HG03469 (cell line): ENCODE measurements around the gene ABTB1.
"Not testable (repeated sequence)": the region's sequence is repeated elsewhere in the genome, so short reads cannot be mapped to it uniquely, and the experiment has no call there.

ENCODE experiments used
- ATAC-seq: cut with Tn5 transposase; IDR thresholded peaks from one replicate; pipeline ENCODE4 v1.9.1; 2021; ENCODE audit warnings: mild to moderate bottlenecking, moderate library complexity, moderate number of reproducible peaks; ENCODE audit not compliant: unreplicated experiment

ABTB1 gene

GRCh38 chr3:127647845-127648204 lies 24.9 kb upstream of the ABTB1 start:
- no peak for ATAC-seq

- ATAC-seq: no peak
Observed at GRCh38 chr3:127650236-127650635, 22.5 kb upstream of the ABTB1 start.

GRCh38 chr3:127651516-127652172 lies 21.1 kb upstream of the ABTB1 start:
- ATAC-seq: no peak

- ATAC-seq: no peak
Observed at GRCh38 chr3:127652246-127652995, 20.3 kb upstream of the ABTB1 start.

GRCh38 chr3:127654374-127654773 lies 18.4 kb upstream of the ABTB1 start:
- no peak for ATAC-seq

- not testable (repeated sequence) for ATAC-seq
Observed at GRCh38 chr3:127654993-127655392, 17.8 kb upstream of the ABTB1 start.

GRCh38 chr3:127655641-127656040 lies 17.1 kb upstream of the ABTB1 start:
- no peak for ATAC-seq

- no peak for ATAC-seq
Observed at GRCh38 chr3:127656906-127657305, 15.8 kb upstream of the ABTB1 start.

GRCh38 chr3:127658234-127658633 lies 14.5 kb upstream of the ABTB1 start:
- ATAC-seq: no peak

GRCh38 chr3:127660621-127661251 lies 12.0 kb upstream of the ABTB1 start:
- ATAC-seq: no peak

- ATAC-seq: no peak
Observed at GRCh38 chr3:127661600-127661999, 11.2 kb upstream of the ABTB1 start.

- ATAC-seq: no peak
Observed at GRCh38 chr3:127662001-127662469, 10.7 kb upstream of the ABTB1 start.

GRCh38 chr3:127663151-127663550 lies 9.6 kb upstream of the ABTB1 start:
- no peak for ATAC-seq

GRCh38 chr3:127665165-127665564 lies 7.6 kb upstream of the ABTB1 start:
- no peak for ATAC-seq

- ATAC-seq: no peak
Observed at GRCh38 chr3:127665586-127665985, 7.2 kb upstream of the ABTB1 start.

GRCh38 chr3:127666676-127667075 lies 6.1 kb upstream of the ABTB1 start:
- no peak for ATAC-seq

GRCh38 chr3:127667119-127667681 lies 5.6 kb upstream of the ABTB1 start:
- no peak for ATAC-seq

GRCh38 chr3:127668906-127669305 lies 3.8 kb upstream of the ABTB1 start:
- no peak for ATAC-seq

- no peak for ATAC-seq
Observed at GRCh38 chr3:127669541-127670228, 3.1 kb upstream of the ABTB1 start.

- no peak for ATAC-seq
Observed at GRCh38 chr3:127670229-127670559, 2.6 kb upstream of the ABTB1 start.
